Dendritic cell treated with granulocyte-macrophage colony-stimulating factor and Interleukin-4, amounts not matched to agents 40 ng/mL and 50 ng/mL, for 4 days (primary cell): Measurements from ENCODE around the gene EHD4.
A peak's percentile ranks its signal among the peaks of the same experiment; 100 is the strongest.

Experiments used
- H3K27ac Mint-ChIP-seq: one replicate; pipeline ENCODE4 v1.8.0; 2022; ENCODE audit warnings: mild to moderate bottlenecking, mixed read lengths
- H3K27me3 Mint-ChIP-seq: one replicate; pipeline ENCODE4 v1.8.0; 2022; ENCODE audit warnings: mild to moderate bottlenecking, mixed read lengths
- H3K36me3 Mint-ChIP-seq: one replicate; pipeline ENCODE4 v1.8.0; 2022; ENCODE audit warnings: low read depth, mixed read lengths
- H3K4me1 Mint-ChIP-seq: one replicate; pipeline ENCODE4 v1.8.0; 2022; ENCODE audit warnings: low read depth, mixed read lengths
- H3K4me3 Mint-ChIP-seq: one replicate; pipeline ENCODE4 v1.8.0; 2022; ENCODE audit warnings: mild to moderate bottlenecking, moderate library complexity, mixed read lengths
- H3K9me3 Mint-ChIP-seq: one replicate; pipeline ENCODE4 v1.8.0; 2022; ENCODE audit warnings: mixed read lengths
- intact Hi-C: fragments of 100-400 bp; cut with micrococcal nuclease; formaldehyde crosslinking; loops from one replicate; pipeline ENCODE4 v1.15.0; 2022

EHD4 gene

GRCh38 chr15:41966920-41967465, 5.4 kb downstream of the EHD4 start:
- Mint-ChIP-seq H3K4me1 (peaks cover 59% of the 10 kb centered on the region), H3K36me3 (peaks cover 83% of the 10 kb centered on the region), H3K4me3 (peak overlapping the region; percentile 67), H3K27me3 (no peaks in the 10 kb centered on the region), H3K27ac (peak overlapping the region; percentile 93), H3K9me3 (no peaks in the 10 kb centered on the region)
- intact Hi-C loops = loop anchor here (5.0 kb wide), 1 partner anchor 50 kb away; no protein-coding TSS in a partner anchor

GRCh38 chr15:41966414-41966812, 5.9 kb downstream of the EHD4 start:
- intact Hi-C loops = loop anchor here (5.0 kb wide), 1 partner anchor 49 kb away; no protein-coding TSS in a partner anchor
- Mint-ChIP-seq H3K36me3 (peaks cover 83% of the 10 kb centered on the region), H3K4me3 (peak overlapping the region; percentile 67), H3K27ac (peak overlapping the region; percentile 93), H3K4me1 (peaks cover 63% of the 10 kb centered on the region), H3K9me3 (no peaks in the 10 kb centered on the region), H3K27me3 (no peaks in the 10 kb centered on the region)

DNA sequence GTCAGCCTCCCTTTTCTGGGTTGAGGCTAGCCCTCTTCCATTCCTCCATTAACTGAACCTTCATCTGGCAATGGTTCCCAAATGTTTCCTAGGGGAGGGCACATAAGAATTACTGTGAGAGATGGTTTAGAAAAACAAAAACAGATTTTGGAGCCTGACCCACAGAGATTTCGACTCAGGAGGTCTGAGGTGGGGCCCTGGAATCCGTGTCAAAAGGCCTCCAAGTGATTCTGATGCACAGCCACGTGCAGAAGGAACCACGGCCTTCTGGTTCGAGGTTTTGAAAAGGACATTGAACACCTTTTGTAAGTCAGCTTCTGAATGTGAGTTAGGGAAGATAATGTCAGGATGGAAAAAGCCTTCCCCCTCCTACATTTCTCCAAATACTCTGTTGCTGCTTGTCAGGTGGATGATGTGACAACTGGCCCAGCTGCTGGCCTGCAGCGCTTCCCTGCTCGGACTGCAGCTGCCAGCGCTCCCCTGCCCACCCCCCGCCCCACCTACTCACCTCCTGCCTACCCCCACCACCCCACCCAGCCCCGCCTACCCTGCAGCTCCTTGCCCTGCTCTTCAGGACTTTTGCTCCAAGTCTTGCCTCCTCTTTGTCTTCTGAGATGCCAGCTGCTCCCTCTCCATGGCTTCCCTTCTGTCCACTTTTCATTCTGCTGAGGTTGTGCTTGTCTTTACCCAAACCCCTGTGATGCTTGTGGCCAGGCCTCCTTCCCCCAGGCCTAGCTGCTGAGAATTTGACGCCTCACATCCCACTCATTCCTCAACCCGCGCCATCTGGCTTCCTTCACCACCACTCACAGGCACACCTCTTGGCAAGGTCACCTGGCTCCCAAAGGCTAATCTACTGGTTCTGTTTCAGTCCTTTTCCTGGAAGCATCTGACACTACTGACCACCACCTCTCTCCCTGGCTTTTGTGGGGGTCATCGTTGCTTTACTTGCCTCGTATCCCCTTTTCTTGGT, 6.6 kb downstream of the EHD4 start:
- Mint-ChIP-seq H3K9me3 (no peaks in the 10 kb centered on the region), H3K4me1 (peaks cover 69% of the 10 kb centered on the region), H3K36me3 (peaks cover 83% of the 10 kb centered on the region), H3K27me3 (no peaks in the 10 kb centered on the region), H3K4me3 (peak overlapping the region; percentile 67), H3K27ac (peak overlapping the region; percentile 93)
- intact Hi-C loops = loop anchor here (5.0 kb wide), 1 partner anchor 48 kb away; no protein-coding TSS in a partner anchor

DNA sequence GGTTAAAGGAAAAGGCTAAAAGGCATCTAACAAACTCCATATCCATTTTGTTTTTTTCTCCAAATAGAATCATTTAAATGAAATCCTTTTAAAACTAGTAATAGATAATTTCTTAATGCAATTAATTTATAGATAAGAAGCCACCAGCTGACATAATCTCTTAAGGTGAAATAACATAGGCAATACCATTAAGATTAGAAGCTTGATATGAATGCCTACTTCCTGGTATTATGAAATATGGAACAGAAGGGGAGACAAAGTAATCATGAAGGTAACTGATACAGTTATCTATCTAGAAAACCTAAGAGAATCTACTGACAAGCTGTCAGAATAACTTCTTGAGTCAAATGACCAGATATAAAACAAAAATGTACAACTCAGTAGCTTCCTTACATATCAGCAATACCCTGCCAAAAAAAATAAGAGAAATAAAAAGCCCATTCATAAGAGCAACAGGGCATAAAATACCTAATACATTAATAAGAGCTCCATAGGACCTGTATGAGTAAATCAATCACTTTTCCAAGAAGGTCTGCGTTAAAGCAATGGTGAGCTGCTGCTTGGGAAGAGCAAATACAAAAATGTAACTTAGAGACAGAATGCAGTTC, 10.7 kb downstream of the EHD4 start:
- Mint-ChIP-seq H3K27me3 (no peaks in the 10 kb centered on the region), H3K9me3 (no peaks in the 10 kb centered on the region), H3K27ac (no peak overlapping the region), H3K4me3 (no peak overlapping the region), H3K36me3 (peaks cover 81% of the 10 kb centered on the region), H3K4me1 (peaks cover 53% of the 10 kb centered on the region)
- intact Hi-C loops = no loop called here

DNA sequence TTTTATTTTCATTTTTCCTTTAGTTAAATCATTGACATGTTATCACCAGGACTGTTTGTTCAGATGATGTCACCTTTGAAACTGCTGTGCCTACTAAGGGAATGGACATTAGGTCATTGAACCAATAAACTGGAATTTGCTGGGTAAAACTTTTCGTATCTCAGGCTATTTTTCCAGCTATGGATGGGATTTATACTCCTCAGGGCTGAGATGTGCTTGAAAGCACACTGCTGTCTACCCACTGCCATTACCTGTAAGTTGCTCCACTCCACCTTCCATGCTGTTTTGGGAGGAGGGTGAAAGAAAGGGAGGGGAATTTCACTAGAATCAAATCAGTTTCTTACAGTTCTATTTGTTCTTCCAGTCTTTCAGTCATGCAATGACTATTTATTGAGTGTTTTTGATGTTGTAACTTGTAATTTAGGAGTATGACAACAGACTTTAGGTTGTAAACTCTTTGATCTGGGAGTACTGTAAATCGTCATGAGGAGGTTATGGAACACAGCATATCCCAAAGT, 11.3 kb downstream of the EHD4 start:
- no peaks in the 10 kb centered on the region for H3K9me3 Mint-ChIP-seq
- H3K27ac Mint-ChIP-seq = no peak overlapping the region
- H3K4me3 Mint-ChIP-seq = no peak overlapping the region
- intact Hi-C loops = no loop called here
- H3K36me3 Mint-ChIP-seq = peaks cover 81% of the 10 kb centered on the region
- H3K4me1 Mint-ChIP-seq = peaks cover 50% of the 10 kb centered on the region
- H3K27me3 Mint-ChIP-seq = no peaks in the 10 kb centered on the region

DNA sequence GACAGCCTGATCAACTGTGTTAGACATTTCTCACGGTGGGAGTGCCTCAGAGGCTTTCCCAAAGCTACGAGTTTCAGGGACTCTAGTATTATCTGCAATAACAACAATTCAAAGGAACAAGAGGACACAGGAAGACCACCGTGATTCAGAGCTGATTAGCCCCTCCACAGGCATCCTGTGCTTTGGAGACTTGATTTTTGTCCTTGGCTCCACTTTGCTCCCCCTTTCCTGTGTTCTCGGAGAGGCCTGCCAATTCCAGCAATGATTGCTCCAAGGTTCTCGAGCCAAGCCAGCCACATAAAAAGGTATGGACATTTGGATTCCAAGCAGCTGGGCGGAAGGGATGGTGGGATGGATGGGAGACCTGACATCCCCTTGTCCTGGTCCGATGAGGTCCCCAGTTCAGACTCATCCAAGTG, 14.3 kb downstream of the EHD4 start:
- H3K27me3 Mint-ChIP-seq = no peaks in the 10 kb centered on the region
- H3K27ac Mint-ChIP-seq = peak overlapping the region; percentile 38
- H3K36me3 Mint-ChIP-seq = peaks cover 82% of the 10 kb centered on the region
- no peaks in the 10 kb centered on the region for H3K9me3 Mint-ChIP-seq
- intact Hi-C loops = no loop called here
- H3K4me1 Mint-ChIP-seq = peaks cover 60% of the 10 kb centered on the region
- no peak overlapping the region for H3K4me3 Mint-ChIP-seq

DNA sequence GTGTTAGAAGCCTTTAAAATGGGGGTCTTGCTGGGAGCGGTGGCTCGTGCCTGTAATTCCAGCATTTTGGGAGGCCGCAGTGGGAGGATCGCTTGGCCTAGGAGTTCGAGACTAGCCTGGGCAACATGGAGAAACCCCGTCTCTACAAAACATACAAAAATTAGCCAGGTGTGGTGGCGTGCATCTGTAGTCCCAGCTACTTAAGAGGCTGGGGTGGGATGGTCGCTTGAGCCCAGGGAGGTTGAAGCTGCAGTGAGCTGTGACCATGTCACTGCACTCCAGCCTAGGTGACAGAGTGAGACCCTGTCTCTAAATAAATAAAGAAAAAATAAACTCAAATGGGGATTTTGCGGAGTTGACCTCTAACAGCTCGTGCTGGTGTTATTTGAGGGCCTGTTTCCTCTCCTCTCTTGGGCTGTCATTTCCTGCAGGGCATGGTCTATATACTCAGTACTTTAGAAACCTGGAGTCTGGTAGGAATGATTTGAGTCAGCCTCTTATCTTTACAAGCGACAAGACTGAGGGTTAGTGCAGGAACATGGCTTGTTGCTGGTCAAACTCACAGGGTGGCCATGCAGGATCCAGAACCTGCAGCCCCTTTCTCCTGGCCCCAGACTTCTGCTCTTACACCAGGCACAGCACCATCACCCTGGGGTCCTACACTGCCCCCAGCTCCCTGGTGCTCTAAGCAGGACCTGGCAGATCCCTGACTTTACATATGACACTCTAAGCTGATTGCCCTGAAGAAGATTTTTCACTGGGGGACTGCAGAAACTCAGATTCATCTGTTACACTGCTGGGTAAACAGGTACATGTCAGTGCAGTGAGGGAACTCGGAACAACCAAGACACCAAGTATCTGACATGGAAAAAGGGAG, 15.1 kb downstream of the EHD4 start:
- Mint-ChIP-seq H3K4me3 (no peak overlapping the region), H3K4me1 (peaks cover 64% of the 10 kb centered on the region), H3K27me3 (no peaks in the 10 kb centered on the region), H3K36me3 (peaks cover 83% of the 10 kb centered on the region), H3K9me3 (no peaks in the 10 kb centered on the region), H3K27ac (peak overlapping the region; percentile 38)
- intact Hi-C loops = no loop called here

GRCh38 chr15:41955807-41956525, 16.4 kb downstream of the EHD4 start:
- peaks cover 62% of the 10 kb centered on the region for H3K4me1 Mint-ChIP-seq
- intact Hi-C loops = no loop called here
- H3K4me3 Mint-ChIP-seq = no peak overlapping the region
- H3K36me3 Mint-ChIP-seq = peaks cover 81% of the 10 kb centered on the region
- no peaks in the 10 kb centered on the region for H3K27me3 Mint-ChIP-seq
- peak overlapping the region; percentile 30 for H3K27ac Mint-ChIP-seq
- no peaks in the 10 kb centered on the region for H3K9me3 Mint-ChIP-seq

- Mint-ChIP-seq H3K36me3 (peaks cover 87% of the 10 kb centered on the region), H3K9me3 (no peaks in the 10 kb centered on the region), H3K27ac (peak overlapping the region; percentile 30), H3K27me3 (no peaks in the 10 kb centered on the region), H3K4me3 (no peak overlapping the region), H3K4me1 (peaks cover 68% of the 10 kb centered on the region)
- intact Hi-C loops = no loop called here
These were observed 17.3 kb downstream of the EHD4 start for GRCh38 chr15:41955100-41955499.

GRCh38 chr15:41954036-41954435, 18.3 kb downstream of the EHD4 start:
- intact Hi-C loops = no loop called here
- Mint-ChIP-seq H3K36me3 (peaks cover 84% of the 10 kb centered on the region), H3K27me3 (no peaks in the 10 kb centered on the region), H3K27ac (peak overlapping the region; percentile 85), H3K9me3 (no peaks in the 10 kb centered on the region), H3K4me3 (no peak overlapping the region), H3K4me1 (peaks cover 75% of the 10 kb centered on the region)

DNA sequence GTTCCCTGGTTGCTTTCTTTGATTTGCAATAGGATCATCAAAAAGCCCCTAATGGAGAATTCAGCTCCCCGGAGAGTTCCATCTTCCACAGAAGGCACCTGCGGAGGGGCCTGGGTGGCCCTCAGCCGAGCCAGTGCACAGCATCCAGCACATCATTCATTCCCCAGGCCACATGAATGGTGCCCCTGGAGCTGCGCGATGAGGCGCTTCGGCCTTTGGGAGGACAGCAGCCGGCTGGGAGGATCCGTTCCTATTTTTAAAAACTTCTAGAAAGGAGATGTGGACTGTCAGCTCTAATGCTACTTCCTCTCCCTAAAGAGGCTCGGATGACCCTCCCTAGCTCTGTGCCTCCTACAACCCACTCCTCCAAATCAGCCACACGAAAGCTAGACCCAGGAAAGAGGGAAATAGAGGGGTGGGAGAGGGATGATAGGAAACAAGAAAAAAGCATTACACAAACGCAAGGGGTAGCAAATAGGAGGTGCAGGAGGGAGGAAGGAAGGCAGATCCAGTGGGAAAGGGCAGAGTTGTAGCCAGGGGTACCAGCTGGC, 20.3 kb downstream of the EHD4 start:
- H3K4me1 Mint-ChIP-seq = peaks cover 60% of the 10 kb centered on the region
- intact Hi-C loops = no loop called here
- H3K27ac Mint-ChIP-seq = peak overlapping the region; percentile 85
- H3K27me3 Mint-ChIP-seq = no peaks in the 10 kb centered on the region
- no peaks in the 10 kb centered on the region for H3K9me3 Mint-ChIP-seq
- H3K4me3 Mint-ChIP-seq = no peak overlapping the region
- H3K36me3 Mint-ChIP-seq = peaks cover 85% of the 10 kb centered on the region

DNA sequence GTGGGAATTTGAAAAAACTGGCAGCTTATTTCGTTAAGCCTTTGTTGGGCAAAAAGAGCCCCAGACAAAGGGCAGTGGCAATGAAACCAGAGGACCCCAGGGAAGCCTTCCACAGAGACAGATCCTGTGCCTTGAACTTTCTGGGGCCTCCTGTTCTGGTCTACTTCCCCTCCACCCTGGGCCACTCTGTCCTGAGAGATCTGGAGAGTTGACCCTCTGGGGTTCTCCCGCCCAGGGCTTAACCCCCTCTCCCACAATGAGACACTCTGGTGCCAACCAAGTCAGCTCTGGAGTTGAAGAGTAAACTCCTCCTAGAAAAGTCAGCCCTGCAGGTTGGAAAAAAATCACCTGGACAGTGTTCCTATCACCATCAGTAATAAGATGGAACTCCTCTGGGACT, 20.8 kb downstream of the EHD4 start:
- Mint-ChIP-seq H3K4me1 (peaks cover 55% of the 10 kb centered on the region), H3K27me3 (no peaks in the 10 kb centered on the region), H3K36me3 (peaks cover 85% of the 10 kb centered on the region), H3K4me3 (no peak overlapping the region), H3K9me3 (no peaks in the 10 kb centered on the region), H3K27ac (peak overlapping the region; percentile 85)
- intact Hi-C loops = no loop called here
